Choroid plexus epithelial cell (primary cell): ENCODE results near the gene TNS1.

Experiments used
- DNase-seq: peaks from one replicate; pipeline ENCODE4 v3.0.0-alpha.2; 2010; ENCODE audit warnings: low read depth
- H3K4me3 ChIP-seq: 2 replicates; pipeline ENCODE4 v1.5.1; 2011; ENCODE audit warnings: low read depth, mild to moderate bottlenecking, control low read depth, low read length, moderate library complexity
- CTCF ChIP-seq: conservative IDR thresholded peaks from 2 replicates; pipeline ENCODE4 v1.5.1; 2011; ENCODE audit warnings: low read depth, mild to moderate bottlenecking, control low read depth, inconsistent platforms, low read length, moderate library complexity

The TNS1 gene

GRCh38 chr2:217902379-217903141 is 100.2 kb downstream of the TNS1 start:
- no peak for TF ChIP-seq CTCF
- H3K4me3 ChIP-seq = no peak overlapping the region
- peak; percentile 77 for DNase-seq

- TF ChIP-seq CTCF = no peak
- peak; percentile 63 for DNase-seq
- no peak overlapping the region for H3K4me3 ChIP-seq
Measured at GRCh38 chr2:217901835-217902378, 100.9 kb downstream of the TNS1 start.

- TF ChIP-seq CTCF = no peak
- no peak for DNase-seq
- H3K4me3 ChIP-seq = no peak overlapping the region
Measured at GRCh38 chr2:217901400-217901799, 101.4 kb downstream of the TNS1 start.

- H3K4me3 ChIP-seq = no peak overlapping the region
- no peak for TF ChIP-seq CTCF
Measured at GRCh38 chr2:217900780-217901360, 101.9 kb downstream of the TNS1 start.

DNA sequence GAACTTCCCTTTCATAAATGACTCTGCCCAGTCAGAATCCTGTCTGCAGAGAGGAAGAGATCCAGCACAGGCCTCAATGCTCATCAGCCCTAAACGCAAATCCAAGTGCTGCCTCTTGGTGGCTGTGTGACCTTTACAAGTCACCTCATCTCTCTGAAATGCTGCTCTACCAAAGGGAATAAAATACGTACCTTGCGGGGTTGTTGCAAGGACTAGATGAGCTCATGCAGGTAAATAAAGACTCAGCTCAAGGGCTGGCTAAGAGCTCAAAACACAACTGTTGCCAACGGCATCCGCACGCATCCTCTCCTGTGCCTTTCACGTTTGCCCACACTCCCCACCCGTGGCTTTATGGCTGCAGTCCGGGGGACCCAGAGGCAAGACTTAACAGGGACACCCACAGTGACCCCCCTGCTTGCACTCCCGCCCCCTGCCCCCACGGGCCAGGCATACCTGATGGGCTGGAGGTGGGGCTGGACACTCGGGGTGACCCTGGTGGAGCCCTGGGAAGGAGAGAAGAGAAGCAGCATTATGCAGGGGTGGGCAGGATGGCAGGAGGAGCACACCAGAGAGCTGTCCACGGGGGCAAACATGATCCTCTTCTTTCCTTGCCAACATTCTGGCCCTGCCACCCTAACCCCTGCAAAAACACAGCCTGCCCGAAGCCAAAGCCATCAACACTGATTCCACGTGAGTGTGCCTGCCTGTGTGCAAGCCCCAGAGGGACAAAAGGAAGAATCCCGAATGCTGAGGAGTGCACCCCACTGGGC is 102.6 kb downstream of the TNS1 start:
- H3K4me3 ChIP-seq = no peak overlapping the region
- no peak for TF ChIP-seq CTCF
- DNase-seq = no peak

More at GRCh38 chr2:217900780-217901360, 101.9 kb downstream of the TNS1 start:
- DNase-seq = no peak

- TF ChIP-seq CTCF = peak; percentile 83
- no peak overlapping the region for H3K4me3 ChIP-seq
- DNase-seq = peak; percentile 86
Measured at GRCh38 chr2:217899231-217900009, 103.4 kb downstream of the TNS1 start.
